Amygdala (tissue), 56 donors: Measurements from ENCODE around the gene SNX5.

ENCODE experiments used
- DNase-seq, 56 donors: peaks; one replicate each; lab custom pipeline; 2025; lab: John Stamatoyannopoulos, UW

Gene SNX5

GRCh38 chr20:17993546-17993945 is 25.0 kb upstream of the SNX5 start:
- DNase-seq, result no peak

GRCh38 chr20:17992847-17993513 is 24.4 kb upstream of the SNX5 start:
- no peak for DNase-seq

GRCh38 chr20:17992224-17992637 is 23.6 kb upstream of the SNX5 start:
- no peak for DNase-seq

- DNase-seq, result no peak
These were observed 21.8 kb upstream of the SNX5 start for GRCh38 chr20:17990278-17990972.

GRCh38 chr20:17987988-17988387 is 19.4 kb upstream of the SNX5 start:
- DNase-seq, result no peak

GRCh38 chr20:17985388-17986018 is 16.9 kb upstream of the SNX5 start:
- DNase-seq, result no peak

GRCh38 chr20:17976305-17976704 is 7.7 kb upstream of the SNX5 start:
- DNase-seq, result no peak

GRCh38 chr20:17972121-17972520 is 3.5 kb upstream of the SNX5 start:
- no peak for DNase-seq

- peak in 2 of 56 donors; percentile 7 to 14 for DNase-seq
These were observed 2.9 kb upstream of the SNX5 start for GRCh38 chr20:17971300-17972013.

- DNase-seq, result peak in 14 of 56 donors; percentile 4 to 39 (median 12)
These were observed 1.4 kb upstream of the SNX5 start for GRCh38 chr20:17969884-17970409.

- DNase-seq, result peak in 7 of 56 donors; percentile 20 to 64 (median 43)
These were observed 787 bp upstream of the SNX5 start for GRCh38 chr20:17969278-17969883.

GRCh38 chr20:17967521-17968365 is 851 bp downstream of the SNX5 start:
- DNase-seq, result peak in 8 of 56 donors; percentile 50 to 68 (median 58)

GRCh38 chr20:17966432-17967310 is 1.9 kb downstream of the SNX5 start:
- DNase-seq, result no peak

- no peak for DNase-seq
These were observed 3.4 kb downstream of the SNX5 start for GRCh38 chr20:17965042-17965697.

- DNase-seq, result no peak
These were observed 4.0 kb downstream of the SNX5 start for GRCh38 chr20:17964632-17965031.

- DNase-seq, result no peak
These were observed 4.5 kb downstream of the SNX5 start for GRCh38 chr20:17964073-17964472.

GRCh38 chr20:17963114-17963897 is 5.3 kb downstream of the SNX5 start:
- no peak for DNase-seq
